ENCODE data around the gene CDK2. TPM values are rescaled to one million over a fixed set of nuclear protein-coding genes. Genes with fewer than 3 reads are reported as not detected.
"Not testable (repeated sequence)": the region's sequence is repeated elsewhere in the genome, so short reads cannot be mapped to it uniquely, and the experiment has no call there.

The CDK2 gene
- total RNA-seq, 1 experiment from 2014 or later, result 23.8 TPM

DNA sequence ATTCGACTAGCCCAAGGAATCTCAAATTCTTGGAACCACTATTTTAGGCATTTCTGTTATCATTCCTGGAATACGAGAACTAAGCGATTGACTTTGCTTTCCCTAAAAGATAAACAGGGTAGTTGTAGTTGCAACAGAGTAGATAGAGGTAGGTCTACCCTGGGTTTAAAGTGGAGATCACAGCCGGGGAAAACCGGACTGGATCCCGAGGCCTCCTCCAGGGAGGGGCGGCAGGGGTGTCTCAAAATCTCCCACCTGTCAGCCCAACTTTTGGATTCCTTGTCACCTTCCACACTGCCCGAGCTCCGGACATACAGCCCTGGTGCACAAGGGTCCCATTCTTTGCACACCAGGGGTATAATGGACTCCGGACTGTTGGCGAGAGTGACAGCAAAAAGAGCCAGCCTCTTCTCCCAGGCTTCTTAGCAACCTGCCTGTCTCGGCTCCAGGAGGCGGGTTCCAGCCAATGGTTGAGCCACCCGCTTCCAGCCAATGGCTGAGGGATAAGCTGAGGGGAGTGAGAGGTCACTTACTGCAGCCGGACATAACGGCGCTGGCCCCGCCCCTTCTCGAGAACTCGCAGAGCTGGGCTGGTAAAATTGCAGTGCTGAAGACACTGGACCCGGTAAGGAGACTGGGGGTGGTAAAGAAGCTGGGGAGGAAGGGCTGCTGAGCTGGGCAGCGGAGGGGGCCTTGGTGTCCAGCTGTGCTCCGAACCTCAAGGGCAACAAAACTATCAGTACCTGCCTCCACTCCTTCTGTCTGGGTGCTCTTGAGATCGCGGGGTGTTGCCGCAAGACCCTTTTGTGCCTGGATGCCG, 30.3 kb downstream of the CDK2 start, which contains the start of gene SUOX:
SUOX (plus strand) TSS at position 562 of the 820 bp plus-strand sequence. CDS start 4,946 bp downstream, outside the sequence.
- no TSS peak for BruUV-seq (replicated peaks)
- H3K27ac Mint-ChIP-seq (ENCODE audit: low read depth, unreplicated experiment), result peak within 1 kb of the TSS; percentile 28
- intact Hi-C loops (cut with micrococcal nuclease), result loop anchor here (1.0 to 2.0 kb wide), 4 partner anchors 32 to 120 kb away; partner anchors contain the start of genes RPL41 and RPS26
- POLR2A ChIA-PET, result interaction anchor here (0.6 to 5.0 kb wide), 30 partner anchors 9 to 416 kb away, joined by 3 to 71 read pairs (median 6); partner anchors contain the start of genes CD63, DNAJC14, ERBB3 and ESYT1
- TF ChIP-seq, protein P1, sequence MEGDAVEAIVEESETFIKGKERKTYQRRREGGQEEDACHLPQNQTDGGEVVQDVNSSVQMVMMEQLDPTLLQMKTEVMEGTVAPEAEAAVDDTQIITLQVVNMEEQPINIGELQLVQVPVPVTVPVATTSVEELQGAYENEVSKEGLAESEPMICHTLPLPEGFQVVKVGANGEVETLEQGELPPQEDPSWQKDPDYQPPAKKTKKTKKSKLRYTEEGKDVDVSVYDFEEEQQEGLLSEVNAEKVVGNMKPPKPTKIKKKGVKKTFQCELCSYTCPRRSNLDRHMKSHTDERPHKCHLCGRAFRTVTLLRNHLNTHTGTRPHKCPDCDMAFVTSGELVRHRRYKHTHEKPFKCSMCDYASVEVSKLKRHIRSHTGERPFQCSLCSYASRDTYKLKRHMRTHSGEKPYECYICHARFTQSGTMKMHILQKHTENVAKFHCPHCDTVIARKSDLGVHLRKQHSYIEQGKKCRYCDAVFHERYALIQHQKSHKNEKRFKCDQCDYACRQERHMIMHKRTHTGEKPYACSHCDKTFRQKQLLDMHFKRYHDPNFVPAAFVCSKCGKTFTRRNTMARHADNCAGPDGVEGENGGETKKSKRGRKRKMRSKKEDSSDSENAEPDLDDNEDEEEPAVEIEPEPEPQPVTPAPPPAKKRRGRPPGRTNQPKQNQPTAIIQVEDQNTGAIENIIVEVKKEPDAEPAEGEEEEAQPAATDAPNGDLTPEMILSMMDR (IDR thresholded peaks at IDR 0.05; ENCODE audit: unreplicated experiment), result no peak
- DNase-seq (ENCODE audit: unreplicated experiment), result peak; percentile 98
- peaks cover 25% of the 10 kb centered on the region for H3K36me3 Mint-ChIP-seq (ENCODE audit: insufficient read depth, unreplicated experiment)
- CTCF ChIA-PET, result interaction anchor here (0.5 to 5.0 kb wide), 28 partner anchors 10 to 263 kb away, joined by 3 to 80 read pairs (median 6); partner anchors contain the start of genes ORMDL2, PA2G4, RAB5B and SARNP
- no peaks in the 10 kb centered on the region for H3K27me3 Mint-ChIP-seq (ENCODE audit: insufficient read depth, unreplicated experiment)
- peak within 1 kb of the TSS; percentile 92 for H3K4me3 Mint-ChIP-seq (ENCODE audit: unreplicated experiment)
- H3K4me1 Mint-ChIP-seq (ENCODE audit: insufficient read depth, unreplicated experiment), result peaks cover 12% of the 10 kb centered on the region
- H3K9me3 Mint-ChIP-seq (ENCODE audit: unreplicated experiment), result no peaks in the 10 kb centered on the region

DNA sequence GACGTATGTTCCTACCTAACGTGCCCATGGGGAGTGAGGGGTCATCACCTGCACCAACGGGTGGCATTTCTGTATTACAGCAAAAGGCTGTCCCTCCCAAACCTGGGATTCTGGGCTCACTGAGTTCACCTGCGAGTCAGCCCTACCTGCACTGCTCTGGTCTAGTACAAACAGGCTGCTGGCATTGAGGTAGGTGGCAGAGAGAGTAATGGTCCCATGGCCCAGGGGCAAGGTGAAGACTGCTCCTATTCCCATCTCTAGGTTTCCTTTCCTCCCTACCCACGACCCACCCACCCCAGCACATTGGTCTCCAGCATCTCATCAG, 30.9 kb downstream of the CDK2 start:
- Mint-ChIP-seq H3K36me3 (ENCODE audit: insufficient read depth, unreplicated experiment) (peaks cover 20% of the 10 kb centered on the region), H3K9me3 (ENCODE audit: unreplicated experiment) (no peaks in the 10 kb centered on the region), H3K27ac (ENCODE audit: low read depth, unreplicated experiment) (no peak overlapping the region), H3K27me3 (ENCODE audit: insufficient read depth, unreplicated experiment) (no peaks in the 10 kb centered on the region), H3K4me3 (ENCODE audit: unreplicated experiment) (peak overlapping the region; percentile 92), H3K4me1 (ENCODE audit: insufficient read depth, unreplicated experiment) (peaks cover 12% of the 10 kb centered on the region)
- ChIA-PET POLR2A (interaction anchor here (0.6 to 5.0 kb wide), 25 partner anchors 9 to 268 kb away, joined by 3 to 71 read pairs (median 8); partner anchors contain the start of genes CD63, DNAJC14, ERBB3 and ESYT1), CTCF (interaction anchor here (0.5 to 5.0 kb wide), 15 partner anchors 9 to 263 kb away, joined by 3 to 80 read pairs (median 5); partner anchors contain the start of gene PA2G4)
- TF ChIP-seq, protein P1 (IDR thresholded peaks at IDR 0.05; ENCODE audit: unreplicated experiment), result no peak
- no peak for DNase-seq (ENCODE audit: unreplicated experiment)
- intact Hi-C loops (cut with micrococcal nuclease), result loop anchor here (2.0 kb wide), 2 partner anchors 81 to 119 kb away; partner anchors contain the start of gene RPL41
- BruUV-seq (replicated peaks), result no TSS peak

DNA sequence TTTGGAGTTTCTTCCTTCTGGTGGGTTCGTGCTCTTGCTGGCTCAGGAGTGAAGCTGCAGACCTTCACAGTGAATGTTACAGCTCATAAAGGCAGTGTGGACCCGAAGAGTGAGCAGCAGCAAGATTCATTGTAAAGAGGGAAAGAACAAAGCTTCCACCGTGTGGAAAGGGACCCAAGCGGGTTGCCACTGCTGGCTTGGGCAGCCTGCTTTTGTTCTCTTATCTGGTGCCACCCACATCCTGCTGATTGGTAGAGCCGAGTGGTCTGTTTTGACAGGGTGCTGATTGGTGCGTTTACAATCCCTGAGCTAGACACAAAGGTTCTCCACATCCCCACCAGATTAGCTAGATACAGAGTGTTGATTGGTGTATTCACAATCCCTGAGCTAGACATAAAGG, 32.9 kb downstream of the CDK2 start:
- intact Hi-C loops (cut with micrococcal nuclease); H3K27ac Mint-ChIP-seq (ENCODE audit: low read depth, unreplicated experiment): not testable (repeated sequence)
- CTCF ChIA-PET, result interaction anchor here (0.7 to 1.2 kb wide), 3 partner anchors 41 to 1656 kb away, joined by 3 read pairs; no protein-coding TSS in a partner anchor

DNA sequence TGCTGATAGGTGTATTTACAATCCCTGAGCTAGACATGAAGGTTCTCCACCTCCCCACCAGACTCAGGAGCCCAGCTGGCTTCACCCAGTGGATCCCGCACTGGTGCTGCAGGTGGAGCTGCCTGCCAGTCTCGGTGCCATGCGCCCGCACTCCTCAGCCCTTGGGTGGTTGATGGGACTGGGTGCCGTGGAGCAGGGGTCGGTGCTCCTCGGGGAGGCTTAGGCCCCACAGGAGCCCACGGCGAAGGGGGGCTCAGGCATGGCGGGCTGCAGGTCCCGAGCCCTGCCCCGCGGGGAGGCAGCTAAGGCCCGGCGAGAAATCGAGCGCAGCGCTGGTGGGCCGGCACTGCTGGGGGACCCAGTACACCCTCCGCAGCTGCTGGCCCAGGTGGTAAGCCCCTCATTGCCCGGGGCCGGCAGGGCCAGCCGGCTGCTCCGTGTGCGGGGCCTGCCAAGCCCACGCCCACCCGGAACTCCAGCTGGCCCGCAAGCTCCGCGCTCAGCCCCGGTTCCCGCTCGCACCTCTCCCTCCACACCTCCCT, 33.4 kb downstream of the CDK2 start:
- BruUV-seq (replicated peaks); H3K4me3 Mint-ChIP-seq (ENCODE audit: unreplicated experiment); H3K27me3 Mint-ChIP-seq (ENCODE audit: insufficient read depth, unreplicated experiment); intact Hi-C loops (cut with micrococcal nuclease); H3K9me3 Mint-ChIP-seq (ENCODE audit: unreplicated experiment); H3K27ac Mint-ChIP-seq (ENCODE audit: low read depth, unreplicated experiment); DNase-seq (ENCODE audit: unreplicated experiment): not testable (repeated sequence)
- Mint-ChIP-seq H3K36me3 (ENCODE audit: insufficient read depth, unreplicated experiment) (peaks cover 17% of the 10 kb centered on the region), H3K4me1 (ENCODE audit: insufficient read depth, unreplicated experiment) (peaks cover 12% of the 10 kb centered on the region)
- POLR2A ChIA-PET, result interaction anchor here (0.8 to 5.0 kb wide), 2 partner anchors 41 to 104 kb away, joined by 4 to 33 read pairs; partner anchors contain the start of gene PA2G4
- CTCF ChIA-PET, result interaction anchor here (0.7 to 1.2 kb wide), 4 partner anchors 41 to 1526 kb away, joined by 3 read pairs; no protein-coding TSS in a partner anchor

More for the DNA sequence above, 32.9 kb downstream of the CDK2 start:
- not testable (repeated sequence) for H3K27me3 Mint-ChIP-seq (ENCODE audit: insufficient read depth, unreplicated experiment); H3K4me3 Mint-ChIP-seq (ENCODE audit: unreplicated experiment); DNase-seq (ENCODE audit: unreplicated experiment); H3K9me3 Mint-ChIP-seq (ENCODE audit: unreplicated experiment); BruUV-seq (replicated peaks)
- Mint-ChIP-seq H3K4me1 (ENCODE audit: insufficient read depth, unreplicated experiment) (peaks cover 12% of the 10 kb centered on the region), H3K36me3 (ENCODE audit: insufficient read depth, unreplicated experiment) (peaks cover 17% of the 10 kb centered on the region)
- POLR2A ChIA-PET, result interaction anchor here (0.8 to 5.0 kb wide), 2 partner anchors 41 to 105 kb away, joined by 4 to 33 read pairs; partner anchors contain the start of gene PA2G4
